H9 (cell line): Measurements from ENCODE around the gene TSTD1. TPM values are rescaled to one million over a fixed set of nuclear protein-coding genes. Genes with fewer than 3 reads are reported as not detected.

Experiments
- DNase-seq: peaks from one replicate; pipeline ENCODE4 v3.0.0-alpha.2; 2017
- H2AFZ ChIP-seq: one replicate; pipeline ENCODE4 v1.6.1; 2013; ENCODE audit warnings: mild to moderate bottlenecking, low read length, control low read depth, moderate library complexity
- H2AK5ac ChIP-seq: 2 replicates; pipeline ENCODE4 v1.6.1; 2013; ENCODE audit warnings: low read length, control low read depth, mixed read lengths; ENCODE audit not compliant: insufficient read length
- H2BK120ac ChIP-seq: one replicate; pipeline ENCODE4 v1.6.1; 2013; ENCODE audit warnings: low read depth, mild to moderate bottlenecking, low read length, control low read depth, inconsistent platforms; ENCODE audit not compliant: poor library complexity, severe bottlenecking
- H2BK12ac ChIP-seq: 2 replicates; pipeline ENCODE4 v1.6.1; 2013; ENCODE audit warnings: low read length, control low read depth, mixed read lengths, low read depth; ENCODE audit not compliant: insufficient read length
- H2BK15ac ChIP-seq: 2 replicates; pipeline ENCODE4 v1.6.1; 2013; ENCODE audit warnings: low read depth, low read length, control low read depth
- H2BK20ac ChIP-seq: one replicate; pipeline ENCODE4 v1.6.1; 2013; ENCODE audit warnings: low read depth, mild to moderate bottlenecking, low read length, control low read depth, inconsistent platforms; ENCODE audit not compliant: poor library complexity, severe bottlenecking
- H2BK5ac ChIP-seq: 2 replicates; pipeline ENCODE4 v1.6.1; 2013; ENCODE audit warnings: low read length, control low read depth, mixed read lengths; ENCODE audit not compliant: insufficient read length
- H3K14ac ChIP-seq: 2 replicates; pipeline ENCODE4 v1.6.1; 2013; ENCODE audit warnings: low read length, control low read depth; ENCODE audit not compliant: insufficient read depth
- H3K18ac ChIP-seq: 2 replicates; pipeline ENCODE4 v1.6.1; 2013; ENCODE audit warnings: low read depth, mild to moderate bottlenecking, mixed read lengths, low read length, control low read depth; ENCODE audit not compliant: insufficient read length
- H3K23ac ChIP-seq: 2 replicates; pipeline ENCODE4 v1.6.1; 2013; ENCODE audit warnings: low read length, control low read depth, mixed read lengths, low read depth; ENCODE audit not compliant: insufficient read length
- H3K23me2 ChIP-seq: 2 replicates; pipeline ENCODE4 v1.6.1; 2013; ENCODE audit warnings: low read depth, mild to moderate bottlenecking, mixed read lengths, low read length, control low read depth; ENCODE audit not compliant: insufficient read length, poor library complexity, severe bottlenecking
- H3K27ac ChIP-seq: 2 replicates; pipeline ENCODE4 v1.5.1; 2013; ENCODE audit warnings: low read length, control low read depth, mixed read lengths, low read depth; ENCODE audit not compliant: insufficient read length
- H3K27me3 ChIP-seq: 2 replicates; pipeline ENCODE4 v1.6.1; 2013; ENCODE audit warnings: low read length, control low read depth, inconsistent platforms; ENCODE audit not compliant: insufficient read depth
- H3K4ac ChIP-seq: 2 replicates; pipeline ENCODE4 v1.6.1; 2013; ENCODE audit warnings: low read depth, mild to moderate bottlenecking, control low read depth, inconsistent platforms, low read length, moderate library complexity
- H3K4me1 ChIP-seq: 2 replicates; pipeline ENCODE4 v1.6.1; 2013; ENCODE audit warnings: low read length, control low read depth, inconsistent platforms; ENCODE audit not compliant: insufficient read depth
- H3K4me2 ChIP-seq: 2 replicates; pipeline ENCODE4 v1.6.1; 2013; ENCODE audit warnings: low read length, control low read depth, mixed read lengths; ENCODE audit not compliant: insufficient read length, insufficient read depth
- H3K56ac ChIP-seq: 2 replicates; pipeline ENCODE4 v1.6.1; 2013; ENCODE audit warnings: low read depth, mild to moderate bottlenecking, mixed read lengths, low read length, control low read depth; ENCODE audit not compliant: insufficient read length
- H3K79me1 ChIP-seq: 2 replicates; pipeline ENCODE4 v1.6.1; 2013; ENCODE audit warnings: low read depth, mild to moderate bottlenecking, moderate library complexity, low read length, control low read depth, inconsistent platforms; ENCODE audit not compliant: insufficient read depth, poor library complexity, severe bottlenecking
- H3K79me2 ChIP-seq: 2 replicates; pipeline ENCODE4 v1.6.1; 2013; ENCODE audit warnings: low read length, control low read depth, inconsistent platforms; ENCODE audit not compliant: insufficient read depth
- H3K9ac ChIP-seq: 2 replicates; pipeline ENCODE4 v1.6.1; 2013; ENCODE audit warnings: low read length, control low read depth, mixed read lengths; ENCODE audit not compliant: insufficient read length; ENCODE audit errors: extremely low read depth
- H3K9me3 ChIP-seq: one replicate; pipeline ENCODE4 v1.6.1; 2013; ENCODE audit warnings: low read depth, low read length, inconsistent platforms; ENCODE audit not compliant: control insufficient read depth
- H3T11ph ChIP-seq: one replicate; pipeline ENCODE4 v1.6.1; 2013; ENCODE audit warnings: mild to moderate bottlenecking, low read length, control low read depth, inconsistent platforms
- H4K20me1 ChIP-seq: one replicate; pipeline ENCODE4 v1.6.1; 2013; ENCODE audit not compliant: control insufficient read depth, insufficient read length, insufficient read depth
- H4K5ac ChIP-seq: 2 replicates; pipeline ENCODE4 v1.6.1; 2013; ENCODE audit warnings: low read depth, mild to moderate bottlenecking, mixed read lengths, low read length, control low read depth; ENCODE audit not compliant: insufficient read length
- H4K8ac ChIP-seq: replicated peaks from 2 replicates; pipeline ENCODE4 v1.6.1; 2013; ENCODE audit warnings: low read length, control low read depth, mixed read lengths, low read depth; ENCODE audit not compliant: insufficient read length
- H4K91ac ChIP-seq: 2 replicates; pipeline ENCODE4 v1.6.1; 2013; ENCODE audit warnings: low read depth, mild to moderate bottlenecking, moderate library complexity, mixed read lengths, low read length, control low read depth; ENCODE audit not compliant: insufficient read length
- H3K27ac Mint-ChIP-seq, 3 experiments: 2 replicates in 2 of 3; 3 replicates in 1 of 3; pipeline ENCODE4 v1.8.0; 2020 to 2021; ENCODE audit warnings: mixed read lengths in 3 of 3, mild to moderate bottlenecking in 1 of 3, moderate library complexity in 1 of 3
- H3K27me3 Mint-ChIP-seq: 2 replicates; pipeline ENCODE4 v1.8.0; 2021; ENCODE audit warnings: low read depth, mild to moderate bottlenecking, moderate library complexity, mixed read lengths
- H3K36me3 Mint-ChIP-seq, 3 experiments: 2 replicates in 2 of 3; 3 replicates in 1 of 3; pipeline ENCODE4 v1.8.0; 2020 to 2021; ENCODE audit warnings: low read depth in 3 of 3, mixed read lengths in 3 of 3; ENCODE audit not compliant: insufficient read depth in 1 of 3
- H3K4me1 Mint-ChIP-seq, 2 experiments: 2 replicates each; pipeline ENCODE4 v1.8.0; 2020; ENCODE audit warnings: mixed read lengths in 2 of 2
- H3K4me3 Mint-ChIP-seq, 2 experiments: 2 replicates in 1 of 2; 3 replicates in 1 of 2; pipeline ENCODE4 v1.8.0; 2020 to 2021; ENCODE audit warnings: mild to moderate bottlenecking in 2 of 2, mixed read lengths in 2 of 2, moderate library complexity in 1 of 2
- H3K9me3 Mint-ChIP-seq, 2 experiments: 2 replicates in 1 of 2; 3 replicates in 1 of 2; pipeline ENCODE4 v1.8.0; 2020; ENCODE audit warnings: mild to moderate bottlenecking in 2 of 2, mixed read lengths in 2 of 2, moderate library complexity in 1 of 2
- CTCF ChIP-seq: fragments of 200-600 bp; sonication (generic); conservative IDR thresholded peaks from 3 replicates; pipeline ENCODE4 v1.8.0; 2021; ENCODE audit warnings: antibody characterized with exemption, mild to moderate bottlenecking
- WGBS: extraction: QIAGEN DNeasy Blood & Tissue Kit; methylation state at CpG from one replicate; pipeline ENCODE4 v1.1.7; 2013; ENCODE audit warnings: missing lambda C conversion rate, low lambda C conversion rate, mixed read lengths; ENCODE audit not compliant: insufficient read length; ENCODE audit errors: extremely low coverage; 5-methylcytosine and 5-hydroxymethylcytosine counted together
- total RNA-seq: library from RNA; stranded (reverse); gene quantifications from 2 replicates; pipeline ENCODE4 v1.2.1, GENCODE V29; 2021

The TSTD1 gene
- total RNA-seq, 1 experiment from 2014 or later, result 73.7 TPM

- Histone ChIP-seq H4K91ac (no peak overlapping the region), H3T11ph (no peak overlapping the region), H3K56ac (no peak overlapping the region), H3K79me1 (peaks cover 14% of the 10 kb centered on the region), H4K5ac (no peak overlapping the region), H2AFZ (no peak overlapping the region), H3K18ac (no peak overlapping the region), H2BK15ac (no peak overlapping the region), H3K23ac (no peak overlapping the region), H3K79me2 (peaks cover 43% of the 10 kb centered on the region; the same call in 1 of the 2 replicates), H2AK5ac (no peak overlapping the region), H4K20me1 (no peaks in the 10 kb centered on the region), H2BK120ac (no peak overlapping the region), H3K14ac (no peak overlapping the region), H3K27me3 (no peaks in the 10 kb centered on the region), H2BK12ac (no peak overlapping the region), H4K8ac (no peak overlapping the region), H3K9me3 (no peaks in the 10 kb centered on the region), H3K4me2 (no peak overlapping the region), H3K4me1 (no peaks in the 10 kb centered on the region; the same call in 1 of the 2 replicates), H3K4ac (no peak overlapping the region), H3K27ac (no peak overlapping the region), H3K23me2 (no peaks in the 10 kb centered on the region), H2BK20ac (no peak overlapping the region), H2BK5ac (no peak overlapping the region), H3K9ac (no peak overlapping the region)
- Mint-ChIP-seq H3K27ac (no peak overlapping the region; a peak in 1 of 7 replicates), H3K9me3 (no peaks in the 10 kb centered on the region), H3K4me1 (peaks cover 12 to 22% of the 10 kb centered on the region in 2 experiments), H3K36me3 (peaks cover 3 to 18% (median 14%) of the 10 kb centered on the region in 3 experiments; a peak in 5 of 7 replicates), H3K27me3 (no peaks in the 10 kb centered on the region), H3K4me3 (no peak overlapping the region)
- TF ChIP-seq CTCF, result no peak
- DNase-seq, result no peak
- WGBS, result no CpG with 5 or more reads among the region's 2 CpGs
Measured at GRCh38 chr1:161007369-161007768, 31.4 kb downstream of the TSTD1 start.
